Measurements from ENCODE around the gene SPARCL1.

The SPARCL1 gene

DNA sequence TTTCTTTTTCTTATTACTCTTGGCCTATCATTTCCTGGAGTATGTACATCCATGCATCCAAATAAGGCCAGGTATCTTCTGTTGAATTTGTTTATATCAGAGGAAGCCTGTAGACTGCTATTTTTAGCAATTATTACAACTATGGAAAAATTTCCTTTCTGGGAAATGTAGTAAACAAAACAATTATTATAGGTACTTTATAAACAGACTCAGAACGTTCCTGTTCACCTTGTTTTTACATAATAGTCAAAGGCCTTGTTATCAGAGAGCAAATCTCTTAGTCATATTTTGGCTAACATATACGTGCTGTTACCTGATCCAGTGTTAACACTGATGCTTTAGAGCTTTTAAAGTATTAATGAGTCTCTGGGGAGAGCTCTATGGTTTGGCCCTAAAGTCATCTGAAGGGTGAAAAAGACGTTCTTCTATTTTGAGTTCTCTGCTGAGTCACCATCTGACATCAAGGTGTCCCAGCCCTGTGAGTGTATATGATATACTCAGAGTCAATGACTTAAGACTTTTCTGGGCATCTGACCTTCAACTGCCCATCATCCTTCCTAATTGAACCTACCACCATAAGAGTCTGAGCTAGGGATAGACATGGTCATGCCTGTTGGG lies 7.3 kb downstream of the SPARCL1 start:
- TF ChIP-seq EZH2phosphoT487 (IDR thresholded peaks at IDR 0.05; ENCODE audit: borderline replicate concordance, low read length), result no peak
- TF ChIP-seq, protein P1, sequence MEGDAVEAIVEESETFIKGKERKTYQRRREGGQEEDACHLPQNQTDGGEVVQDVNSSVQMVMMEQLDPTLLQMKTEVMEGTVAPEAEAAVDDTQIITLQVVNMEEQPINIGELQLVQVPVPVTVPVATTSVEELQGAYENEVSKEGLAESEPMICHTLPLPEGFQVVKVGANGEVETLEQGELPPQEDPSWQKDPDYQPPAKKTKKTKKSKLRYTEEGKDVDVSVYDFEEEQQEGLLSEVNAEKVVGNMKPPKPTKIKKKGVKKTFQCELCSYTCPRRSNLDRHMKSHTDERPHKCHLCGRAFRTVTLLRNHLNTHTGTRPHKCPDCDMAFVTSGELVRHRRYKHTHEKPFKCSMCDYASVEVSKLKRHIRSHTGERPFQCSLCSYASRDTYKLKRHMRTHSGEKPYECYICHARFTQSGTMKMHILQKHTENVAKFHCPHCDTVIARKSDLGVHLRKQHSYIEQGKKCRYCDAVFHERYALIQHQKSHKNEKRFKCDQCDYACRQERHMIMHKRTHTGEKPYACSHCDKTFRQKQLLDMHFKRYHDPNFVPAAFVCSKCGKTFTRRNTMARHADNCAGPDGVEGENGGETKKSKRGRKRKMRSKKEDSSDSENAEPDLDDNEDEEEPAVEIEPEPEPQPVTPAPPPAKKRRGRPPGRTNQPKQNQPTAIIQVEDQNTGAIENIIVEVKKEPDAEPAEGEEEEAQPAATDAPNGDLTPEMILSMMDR (IDR thresholded peaks at IDR 0.05; ENCODE audit: low read depth, low read length, poor library complexity, severe bottlenecking), result no peak
- Histone ChIP-seq H3K9me2 (replicated peaks; ENCODE audit: control insufficient read depth, low read length) (no peaks in the 10 kb centered on the region), H4K20me1 (ENCODE audit: control insufficient read depth, insufficient read depth, low read depth, low read length) (no peaks in the 10 kb centered on the region), H3K27me3 (ENCODE audit: control insufficient read depth, low read length) (peaks cover 3% of the 10 kb centered on the region; the same call in 1 of the 2 replicates), H3K4me1 (ENCODE audit: control insufficient read depth, low read length) (peaks cover 16% of the 10 kb centered on the region), H3K4me2 (ENCODE audit: low read length) (no peak overlapping the region), H3F3A (ENCODE audit: control insufficient read depth, insufficient read depth) (no peaks in the 10 kb centered on the region), H3K9me3 (ENCODE audit: control insufficient read depth, insufficient read depth, low read length) (no peaks in the 10 kb centered on the region), H3K36me3 (ENCODE audit: control insufficient read depth, low read length) (no peaks in the 10 kb centered on the region), H3K79me2 (ENCODE audit: control insufficient read depth, low read length) (no peaks in the 10 kb centered on the region), H3K4me3 (ENCODE audit: low read length) (no peak overlapping the region), H3K27ac (ENCODE audit: low read depth, low read length) (no peak overlapping the region)

- H3K4me1 ChIP-seq (ENCODE audit: control insufficient read depth, low read length), result peaks cover 16% of the 10 kb centered on the region
- no peaks in the 10 kb centered on the region for H3K9me2 ChIP-seq (replicated peaks; ENCODE audit: control insufficient read depth, low read length)
- no peak overlapping the region for H3K4me2 ChIP-seq (ENCODE audit: low read length)
- TF ChIP-seq, protein P1 (IDR thresholded peaks at IDR 0.05; ENCODE audit: low read depth, low read length, poor library complexity, severe bottlenecking), result no peak
- no peak for TF ChIP-seq EZH2phosphoT487 (IDR thresholded peaks at IDR 0.05; ENCODE audit: borderline replicate concordance, low read length)
- no peak overlapping the region for H3K4me3 ChIP-seq (ENCODE audit: low read length)
- H3K79me2 ChIP-seq (ENCODE audit: control insufficient read depth, low read length), result no peaks in the 10 kb centered on the region
- peaks cover 3% of the 10 kb centered on the region; the same call in 1 of the 2 replicates for H3K27me3 ChIP-seq (ENCODE audit: control insufficient read depth, low read length)
- no peaks in the 10 kb centered on the region for H4K20me1 ChIP-seq (ENCODE audit: control insufficient read depth, insufficient read depth, low read depth, low read length)
- H3K27ac ChIP-seq (ENCODE audit: low read depth, low read length), result no peak overlapping the region
- H3F3A ChIP-seq (ENCODE audit: control insufficient read depth, insufficient read depth), result no peaks in the 10 kb centered on the region
- H3K36me3 ChIP-seq (ENCODE audit: control insufficient read depth, low read length), result no peaks in the 10 kb centered on the region
- no peaks in the 10 kb centered on the region for H3K9me3 ChIP-seq (ENCODE audit: control insufficient read depth, insufficient read depth, low read length)
Measured at GRCh38 chr4:87521319-87521718, 7.9 kb downstream of the SPARCL1 start.

GRCh38 chr4:87517621-87518020 lies 11.6 kb downstream of the SPARCL1 start:
- no peaks in the 10 kb centered on the region for H3K36me3 ChIP-seq (ENCODE audit: control insufficient read depth, low read length)
- no peaks in the 10 kb centered on the region for H3K79me2 ChIP-seq (ENCODE audit: control insufficient read depth, low read length)
- H3K27ac ChIP-seq (ENCODE audit: low read depth, low read length), result no peak overlapping the region
- no peaks in the 10 kb centered on the region for H3K9me2 ChIP-seq (replicated peaks; ENCODE audit: control insufficient read depth, low read length)
- H3K27me3 ChIP-seq (ENCODE audit: control insufficient read depth, low read length), result peaks cover 3% of the 10 kb centered on the region; the same call in 1 of the 2 replicates
- no peak overlapping the region for H3K4me2 ChIP-seq (ENCODE audit: low read length)
- H3F3A ChIP-seq (ENCODE audit: control insufficient read depth, insufficient read depth), result no peaks in the 10 kb centered on the region
- no peaks in the 10 kb centered on the region for H4K20me1 ChIP-seq (ENCODE audit: control insufficient read depth, insufficient read depth, low read depth, low read length)
- TF ChIP-seq EZH2phosphoT487 (IDR thresholded peaks at IDR 0.05; ENCODE audit: borderline replicate concordance, low read length), result no peak
- TF ChIP-seq, protein P1 (IDR thresholded peaks at IDR 0.05; ENCODE audit: low read depth, low read length, poor library complexity, severe bottlenecking), result no peak
- peaks cover 16% of the 10 kb centered on the region for H3K4me1 ChIP-seq (ENCODE audit: control insufficient read depth, low read length)
- no peak overlapping the region for H3K4me3 ChIP-seq (ENCODE audit: low read length)
- no peaks in the 10 kb centered on the region for H3K9me3 ChIP-seq (ENCODE audit: control insufficient read depth, insufficient read depth, low read length)

All from DOHH2 (cell line).